Measurements from ENCODE around the gene LMBRD2. TPM values are rescaled to one million over a fixed set of nuclear protein-coding genes. Genes with fewer than 3 reads are reported as not detected.
"Not testable (repeated sequence)": the region's sequence is repeated elsewhere in the genome, so short reads cannot be mapped to it uniquely, and the experiment has no call there.

The LMBRD2 gene
- 10 to 100 TPM in 3 of 4 donors, 1 to 10 TPM in 1; 8.3 to 16.7 (median 13.2) TPM for total RNA-seq

DNA sequence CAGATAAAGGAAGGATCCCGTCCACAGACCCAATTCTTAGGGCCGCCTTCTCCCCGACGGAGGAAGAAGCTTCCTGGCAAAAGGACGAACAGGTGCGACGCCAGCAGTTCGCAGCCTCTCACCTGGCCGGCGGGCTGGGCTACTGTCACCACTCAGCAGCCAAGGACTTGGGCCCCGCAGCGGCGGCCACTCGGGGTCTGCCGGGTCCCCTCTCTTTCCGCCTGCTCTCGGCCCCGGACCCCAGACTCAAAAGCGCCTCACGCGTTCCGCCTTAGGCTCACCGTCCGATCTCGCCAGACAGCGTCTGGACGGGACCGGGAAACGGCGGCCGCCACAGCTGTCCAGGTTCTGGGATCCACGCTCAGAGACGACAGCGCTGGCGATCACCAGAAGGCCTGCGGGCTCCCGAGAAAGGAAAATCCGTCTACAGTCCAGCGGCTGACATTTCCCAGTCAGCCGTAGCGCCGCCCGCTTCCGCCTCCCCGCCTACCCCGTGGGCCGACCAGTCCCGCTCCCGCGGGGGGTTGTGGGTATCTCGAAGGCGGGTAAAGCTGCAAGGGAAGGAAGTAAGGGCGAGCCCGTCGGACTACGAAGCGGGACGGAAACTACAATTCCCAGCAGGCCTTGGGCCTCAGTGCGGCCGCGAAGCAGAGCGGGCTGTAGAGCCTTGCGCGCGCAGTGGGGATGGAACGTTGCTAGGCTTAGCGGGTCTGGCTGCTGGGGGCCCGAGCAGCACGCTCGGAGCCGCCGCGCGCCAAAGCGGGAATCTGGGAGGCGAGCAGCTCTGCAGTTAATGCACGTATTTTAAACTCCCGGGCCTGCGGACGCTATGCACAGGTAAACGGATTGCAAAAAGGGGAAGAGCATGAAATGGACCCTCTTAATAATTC, at the start of gene LMBRD2, which contains the start of gene SKP2:
TSS of gene LMBRD2 (minus strand) at position 454 of the 890 bp plus-strand sequence. CDS start 8,538 bp downstream, outside the sequence.
TSS of gene SKP2 (plus strand) at position 678 of the 890 bp plus-strand sequence. CDS start at position 830, 152 bp downstream.
- Histone ChIP-seq H3K27me3 (no peaks in the 10 kb centered on the region), H3K4me3 (peak within 1 kb of the TSS; percentile 73 to 86), H3K36me3 (peaks cover 0 to 27% of the 10 kb centered on the region in 2 donors), H3K9me3 (no peaks in the 10 kb centered on the region), H3K4me1 (peaks cover 0 to 54% (median 4%) of the 10 kb centered on the region in 3 donors), H3K27ac (peak within 1 kb of the TSS; percentile 60 to 87 (median 82))
- WGBS, 2 donors (ENCODE audit: low coverage in 1 of 2), result 0 to 2% methylated on average over 6 to 7 of the region's 81 CpGs
- TF ChIP-seq POLR2A (IDR thresholded peaks at IDR 0.05) (peak; percentile 36 to 44), POLR2AphosphoS5 (IDR thresholded peaks at IDR 0.05) (peak; percentile 76)
- TF ChIP-seq, protein P1, sequence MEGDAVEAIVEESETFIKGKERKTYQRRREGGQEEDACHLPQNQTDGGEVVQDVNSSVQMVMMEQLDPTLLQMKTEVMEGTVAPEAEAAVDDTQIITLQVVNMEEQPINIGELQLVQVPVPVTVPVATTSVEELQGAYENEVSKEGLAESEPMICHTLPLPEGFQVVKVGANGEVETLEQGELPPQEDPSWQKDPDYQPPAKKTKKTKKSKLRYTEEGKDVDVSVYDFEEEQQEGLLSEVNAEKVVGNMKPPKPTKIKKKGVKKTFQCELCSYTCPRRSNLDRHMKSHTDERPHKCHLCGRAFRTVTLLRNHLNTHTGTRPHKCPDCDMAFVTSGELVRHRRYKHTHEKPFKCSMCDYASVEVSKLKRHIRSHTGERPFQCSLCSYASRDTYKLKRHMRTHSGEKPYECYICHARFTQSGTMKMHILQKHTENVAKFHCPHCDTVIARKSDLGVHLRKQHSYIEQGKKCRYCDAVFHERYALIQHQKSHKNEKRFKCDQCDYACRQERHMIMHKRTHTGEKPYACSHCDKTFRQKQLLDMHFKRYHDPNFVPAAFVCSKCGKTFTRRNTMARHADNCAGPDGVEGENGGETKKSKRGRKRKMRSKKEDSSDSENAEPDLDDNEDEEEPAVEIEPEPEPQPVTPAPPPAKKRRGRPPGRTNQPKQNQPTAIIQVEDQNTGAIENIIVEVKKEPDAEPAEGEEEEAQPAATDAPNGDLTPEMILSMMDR (IDR thresholded peaks at IDR 0.05), result no peak
- ATAC-seq, result peak; percentile 99

DNA sequence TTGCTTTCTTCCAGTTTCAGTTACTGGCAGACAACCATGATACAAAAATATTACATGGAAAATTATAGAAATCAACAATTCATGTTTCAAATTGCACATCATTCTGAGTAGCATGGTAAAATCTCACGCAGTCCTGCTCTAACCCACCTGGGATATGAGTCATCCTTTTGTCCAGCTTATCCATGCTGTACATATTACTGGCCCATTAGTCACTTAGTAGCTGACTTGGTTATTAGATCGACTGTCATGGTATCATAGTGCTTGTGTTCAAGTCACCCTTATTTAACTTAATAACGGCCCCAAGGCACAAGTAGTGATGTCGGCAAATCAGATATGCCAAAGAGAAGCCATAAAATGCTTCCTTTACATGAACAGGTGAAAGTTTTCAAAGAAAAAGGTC, 48.8 kb upstream of the LMBRD2 start:
- H3K36me3 ChIP-seq, result peaks cover 11 to 81% of the 10 kb centered on the region in 2 donors
- 94 to 96% methylated on average over 3 to 4 of the region's 4 CpGs for WGBS, 2 donors (ENCODE audit: low coverage in 1 of 2)
- no peak for ATAC-seq
- TF ChIP-seq EP300 (IDR thresholded peaks at IDR 0.05), result no peak
- TF ChIP-seq, protein P1 (IDR thresholded peaks at IDR 0.05), result no peak
- TF ChIP-seq POLR2AphosphoS5 (IDR thresholded peaks at IDR 0.05), result no peak
- no peak for TF ChIP-seq POLR2A (IDR thresholded peaks at IDR 0.05)
- no peaks in the 10 kb centered on the region for H3K9me3 ChIP-seq
- H3K4me1 ChIP-seq, result peaks cover 0 to 7% (median 0%) of the 10 kb centered on the region in 3 donors
- H3K27me3 ChIP-seq, result no peaks in the 10 kb centered on the region
- no peak overlapping the region for H3K27ac ChIP-seq
- H3K4me3 ChIP-seq, result no peak overlapping the region

DNA sequence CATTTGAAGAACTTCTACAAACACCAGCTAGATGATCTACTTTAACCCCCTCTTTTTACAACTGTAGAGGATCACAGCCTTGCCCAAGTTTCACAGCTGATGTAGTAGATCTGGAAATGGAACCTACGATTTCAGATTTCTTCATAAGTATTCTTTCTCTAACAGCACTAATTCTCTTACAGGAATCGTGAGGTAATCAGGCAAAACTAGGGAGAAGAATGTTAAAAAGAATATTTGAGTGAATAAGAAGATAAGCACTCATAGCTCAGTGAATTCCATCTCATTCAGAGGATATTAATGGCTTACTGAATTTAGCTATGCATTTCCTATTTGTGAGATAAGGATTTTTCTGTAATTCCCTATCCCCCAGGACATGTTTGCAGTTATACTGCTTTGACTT, 47.9 kb upstream of the LMBRD2 start:
- WGBS, 2 donors (ENCODE audit: low coverage in 1 of 2), result 77 to 92% methylated on average over 2 of the region's 2 CpGs
- H3K27me3 ChIP-seq, result no peaks in the 10 kb centered on the region
- H3K4me3 ChIP-seq, result no peak overlapping the region
- TF ChIP-seq, protein P1 (IDR thresholded peaks at IDR 0.05), result no peak
- no peak for ATAC-seq
- H3K9me3 ChIP-seq, result no peaks in the 10 kb centered on the region
- no peak overlapping the region for H3K27ac ChIP-seq
- H3K36me3 ChIP-seq, result peaks cover 17 to 81% of the 10 kb centered on the region in 2 donors
- peaks cover 0 to 7% (median 0%) of the 10 kb centered on the region in 3 donors for H3K4me1 ChIP-seq

DNA sequence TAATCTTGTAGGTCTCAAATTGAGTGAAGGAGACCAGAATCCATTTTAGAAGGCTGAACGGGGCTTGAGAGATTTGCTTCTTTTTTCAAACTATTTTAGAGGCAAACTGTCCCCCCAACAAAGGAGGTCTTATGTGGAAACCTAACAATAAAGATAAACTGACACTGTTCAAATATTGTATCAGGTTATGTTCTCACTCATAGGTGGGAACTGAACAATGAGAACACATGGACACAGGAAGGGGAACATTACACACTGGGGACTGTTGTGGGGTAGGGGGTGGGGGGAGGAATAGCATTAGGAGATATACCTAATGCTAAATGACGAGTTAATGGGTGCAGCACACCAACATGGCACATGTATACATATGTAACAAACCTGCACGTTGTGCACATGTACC, 47.1 kb upstream of the LMBRD2 start:
- not testable (repeated sequence) for H3K4me1 ChIP-seq, H3K27me3 ChIP-seq, ATAC-seq, H3K9me3 ChIP-seq, H3K4me3 ChIP-seq, H3K27ac ChIP-seq
- peaks cover 17 to 83% of the 10 kb centered on the region in 2 donors for H3K36me3 ChIP-seq
- WGBS, 2 donors (ENCODE audit: low coverage in 1 of 2), result 71 to 87% methylated on average over 2 of the region's 3 CpGs

DNA sequence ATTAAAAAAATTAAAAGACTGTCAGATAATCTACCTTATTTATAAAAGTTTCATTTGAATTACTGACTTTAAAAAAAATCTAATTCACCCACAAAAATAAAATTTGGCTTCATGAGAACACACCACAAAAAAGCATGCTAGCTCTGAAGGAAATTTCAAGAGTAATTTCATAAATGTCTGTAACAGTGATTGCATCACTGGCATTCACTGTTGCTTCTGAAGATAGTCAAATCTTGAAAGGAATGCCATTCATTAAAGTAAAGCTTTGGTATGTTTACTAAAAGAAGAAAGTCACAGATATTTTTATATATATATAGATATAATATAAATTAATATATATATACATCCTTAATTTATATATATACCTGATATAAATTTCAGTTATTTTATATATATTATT, 46.6 kb upstream of the LMBRD2 start:
- Histone ChIP-seq H3K9me3 (no peaks in the 10 kb centered on the region), H3K27me3 (no peaks in the 10 kb centered on the region), H3K4me1 (peaks cover 0 to 7% (median 0%) of the 10 kb centered on the region in 3 donors), H3K36me3 (peaks cover 17 to 83% of the 10 kb centered on the region in 2 donors), H3K4me3 (no peak overlapping the region), H3K27ac (no peak overlapping the region)
- TF ChIP-seq POLR2AphosphoS5 (IDR thresholded peaks at IDR 0.05), result no peak
- no peak for TF ChIP-seq EP300 (IDR thresholded peaks at IDR 0.05)
- no peak for TF ChIP-seq POLR2A (IDR thresholded peaks at IDR 0.05)
- TF ChIP-seq, protein P1 (IDR thresholded peaks at IDR 0.05), result no peak
- no peak for ATAC-seq

Data from gastroesophageal sphincter (tissue), 4 donors.